H1 (cell line): ENCODE measurements around the gene GIGYF2.

ENCODE experiments used
- CHD2 ChIP-seq: IDR thresholded peaks from 2 replicates; pipeline ENCODE4 v1.6.1; 2012; ENCODE audit warnings: low read length, improper control_type of control experiment
- HDAC6 ChIP-seq: IDR thresholded peaks from one replicate; pipeline ENCODE4 v1.7.1; 2012; ENCODE audit warnings: low read depth, mild to moderate bottlenecking, inconsistent platforms, low read length, moderate library complexity
- MAX ChIP-seq: IDR thresholded peaks from 2 replicates; pipeline ENCODE4 v1.6.1; 2012; ENCODE audit warnings: inconsistent platforms
- POLR2A ChIP-seq, 2 experiments: IDR thresholded peaks; 1 replicate in 1 of 2; 2 replicates in 1 of 2; pipeline ENCODE4 v1.6.1; 2011; ENCODE audit warnings: low read depth in 2 of 2, low read length in 2 of 2, mild to moderate bottlenecking in 2 of 2; ENCODE audit errors: control extremely low read depth in 1 of 2
- RXRA ChIP-seq: IDR thresholded peaks from 2 replicates; pipeline ENCODE4 v1.6.1; 2011; ENCODE audit warnings: low read depth, mild to moderate bottlenecking, low read length, moderate library complexity; ENCODE audit not compliant: insufficient read depth
- SIN3A ChIP-seq, 2 experiments: IDR thresholded peaks in 1 of 2; conservative IDR thresholded peaks in 1 of 2; 2 replicates each; pipeline ENCODE4 v1.6.1; 2011 to 2012; ENCODE audit warnings: low read length in 2 of 2, improper control_type of control experiment in 1 of 2, low read depth in 1 of 2, mild to moderate bottlenecking in 1 of 2
- SRF ChIP-seq: IDR thresholded peaks from 2 replicates; pipeline ENCODE4 v1.6.1; 2011; ENCODE audit warnings: mild to moderate bottlenecking, low read depth, low read length, moderate library complexity
- TAF1 ChIP-seq: IDR thresholded peaks from 2 replicates; pipeline ENCODE4 v1.6.1; 2011; ENCODE audit warnings: mild to moderate bottlenecking, low read depth, low read length
- TF ChIP-seq, protein P1 (sequence below), 3 experiments: IDR thresholded peaks; 1 replicate in 2 of 3; 2 replicates in 1 of 3; pipeline versions ENCODE4 v1.5.1 to v1.6.1; 2011; ENCODE audit warnings: low read length in 3 of 3, mild to moderate bottlenecking in 3 of 3, inconsistent platforms in 2 of 3, low read depth in 1 of 3, moderate library complexity in 1 of 3; ENCODE audit not compliant: insufficient read depth in 1 of 3; ENCODE audit errors: control extremely low read depth in 1 of 3
- TF ChIP-seq, protein P2 (sequence below): IDR thresholded peaks from 2 replicates; pipeline ENCODE4 v1.6.1; 2011; ENCODE audit warnings: low read length, improper control_type of control experiment

GRCh38 chr2:232713505-232713904, 16.4 kb downstream of the GIGYF2 start:
- TF ChIP-seq, protein P1, sequence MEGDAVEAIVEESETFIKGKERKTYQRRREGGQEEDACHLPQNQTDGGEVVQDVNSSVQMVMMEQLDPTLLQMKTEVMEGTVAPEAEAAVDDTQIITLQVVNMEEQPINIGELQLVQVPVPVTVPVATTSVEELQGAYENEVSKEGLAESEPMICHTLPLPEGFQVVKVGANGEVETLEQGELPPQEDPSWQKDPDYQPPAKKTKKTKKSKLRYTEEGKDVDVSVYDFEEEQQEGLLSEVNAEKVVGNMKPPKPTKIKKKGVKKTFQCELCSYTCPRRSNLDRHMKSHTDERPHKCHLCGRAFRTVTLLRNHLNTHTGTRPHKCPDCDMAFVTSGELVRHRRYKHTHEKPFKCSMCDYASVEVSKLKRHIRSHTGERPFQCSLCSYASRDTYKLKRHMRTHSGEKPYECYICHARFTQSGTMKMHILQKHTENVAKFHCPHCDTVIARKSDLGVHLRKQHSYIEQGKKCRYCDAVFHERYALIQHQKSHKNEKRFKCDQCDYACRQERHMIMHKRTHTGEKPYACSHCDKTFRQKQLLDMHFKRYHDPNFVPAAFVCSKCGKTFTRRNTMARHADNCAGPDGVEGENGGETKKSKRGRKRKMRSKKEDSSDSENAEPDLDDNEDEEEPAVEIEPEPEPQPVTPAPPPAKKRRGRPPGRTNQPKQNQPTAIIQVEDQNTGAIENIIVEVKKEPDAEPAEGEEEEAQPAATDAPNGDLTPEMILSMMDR (IDR thresholded peaks at IDR 0.05; ENCODE audit: control extremely low read depth in 1 of 3, insufficient read depth in 1 of 3, low read depth in 1 of 3, low read length in 3 of 3) = no peak
- no peak for TF ChIP-seq MAX
- no peak for TF ChIP-seq HDAC6
- no peak for TF ChIP-seq SRF
- TF ChIP-seq POLR2A (IDR thresholded peaks at IDR 0.05; ENCODE audit: control extremely low read depth in 1 of 2, low read depth in 2 of 2, low read length in 2 of 2) = no peak
- TF ChIP-seq TAF1 = no peak
- no peak for TF ChIP-seq SIN3A (conservative IDR thresholded peaks at IDR 0.05 in 1 of 2, IDR thresholded peaks at IDR 0.05 in 1 of 2; ENCODE audit: low read depth in 1 of 2, low read length in 2 of 2)
- TF ChIP-seq CHD2 = no peak
- TF ChIP-seq, protein P2, sequence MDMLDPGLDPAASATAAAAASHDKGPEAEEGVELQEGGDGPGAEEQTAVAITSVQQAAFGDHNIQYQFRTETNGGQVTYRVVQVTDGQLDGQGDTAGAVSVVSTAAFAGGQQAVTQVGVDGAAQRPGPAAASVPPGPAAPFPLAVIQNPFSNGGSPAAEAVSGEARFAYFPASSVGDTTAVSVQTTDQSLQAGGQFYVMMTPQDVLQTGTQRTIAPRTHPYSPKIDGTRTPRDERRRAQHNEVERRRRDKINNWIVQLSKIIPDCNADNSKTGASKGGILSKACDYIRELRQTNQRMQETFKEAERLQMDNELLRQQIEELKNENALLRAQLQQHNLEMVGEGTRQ = no peak
- TF ChIP-seq RXRA = no peak
